ENCODE measurements around the gene SAMHD1. TPM values are rescaled to one million over a fixed set of nuclear protein-coding genes. Genes with fewer than 3 reads are reported as not detected.
A peak's percentile ranks its signal among the peaks of the same experiment; 100 is the strongest.

SAMHD1 gene
- total and polyA plus RNA-seq, 2 of the 13 experiments (the other 11 are each of a cell fraction or from before 2014, with no cell fraction given), result 16.9 to 43.5 TPM

GRCh38 chr20:36927704-36928103 is 23.8 kb downstream of the SAMHD1 start (continued):
- peak; percentile 84; the same call in 1 of the 2 replicates for TF ChIP-seq AHDC1 (CRISPR knock-in tag; IDR thresholded peaks at IDR 0.05; ENCODE audit: borderline replicate concordance)
- no peak for TF ChIP-seq ZNF570 (CRISPR knock-in tag; IDR thresholded peaks at IDR 0.05; ENCODE audit: borderline replicate concordance)
- TF ChIP-seq ZNF567 (CRISPR knock-in tag; IDR thresholded peaks at IDR 0.05; ENCODE audit: borderline replicate concordance), result no peak
- no peak for TF ChIP-seq PLRG1 (conservative IDR thresholded peaks at IDR 0.05)
- no peak for TF ChIP-seq PLSCR1 (CRISPR knock-in tag; IDR thresholded peaks at IDR 0.05; ENCODE audit: borderline replicate concordance)
- no peak for TF ChIP-seq CAMTA2 (CRISPR knock-in tag; IDR thresholded peaks at IDR 0.05; ENCODE audit: borderline replicate concordance)
- no peak for TF ChIP-seq HNRNPL (IDR thresholded peaks at IDR 0.05; ENCODE audit: low read depth, low read length)
- no peak for TF ChIP-seq KLF11 (CRISPR knock-in tag; IDR thresholded peaks at IDR 0.05)
- peak; percentile 69; the same call in 1 of the 2 replicates for TF ChIP-seq MIER3 (CRISPR knock-in tag; IDR thresholded peaks at IDR 0.05; ENCODE audit: borderline replicate concordance)
- TF ChIP-seq ELF3 (CRISPR knock-in tag; IDR thresholded peaks at IDR 0.05), result peak; percentile 83
- TF ChIP-seq ZNF772 (CRISPR knock-in tag; IDR thresholded peaks at IDR 0.05), result no peak
- no peak for TF ChIP-seq ZEB1 (IDR thresholded peaks at IDR 0.05; ENCODE audit: insufficient replicate concordance, low read depth)
- no peak for TF ChIP-seq NFIB (CRISPR knock-in tag; IDR thresholded peaks at IDR 0.05; ENCODE audit: borderline replicate concordance)
- TF ChIP-seq ARHGAP35 (CRISPR knock-in tag; IDR thresholded peaks at IDR 0.05; ENCODE audit: borderline replicate concordance), result no peak
- TF ChIP-seq POLR2AphosphoS5 (IDR thresholded peaks at IDR 0.05; ENCODE audit: low read depth, low read length), result no peak
- no peak for TF ChIP-seq ZNF773 (CRISPR knock-in tag; IDR thresholded peaks at IDR 0.05; ENCODE audit: borderline replicate concordance)
- peak; percentile 69; the same call in 1 of the 2 replicates for TF ChIP-seq TARDBP (CRISPR knock-in tag; IDR thresholded peaks at IDR 0.05)
- no peak for TF ChIP-seq CCDC6 (CRISPR knock-in tag; IDR thresholded peaks at IDR 0.05)
- TF ChIP-seq THAP7 (CRISPR knock-in tag; IDR thresholded peaks at IDR 0.05), result no peak
- no peak for TF ChIP-seq FOXM1 (CRISPR knock-in tag; IDR thresholded peaks at IDR 0.05)
- no peak for TF ChIP-seq IRX3 (CRISPR knock-in tag; IDR thresholded peaks at IDR 0.05; ENCODE audit: borderline replicate concordance, low read depth)
- no peak for TF ChIP-seq SCMH1 (CRISPR knock-in tag; IDR thresholded peaks at IDR 0.05; ENCODE audit: borderline replicate concordance)
- TF ChIP-seq RFXANK (CRISPR knock-in tag; IDR thresholded peaks at IDR 0.05), result no peak
- TF ChIP-seq GATAD2A (CRISPR knock-in tag; IDR thresholded peaks at IDR 0.05), result peak; percentile 59
